MM.1S (cell line): Measurements from ENCODE around the gene MR1.

Experiments
- DNase-seq: peaks from one replicate; pipeline ENCODE4 v3.0.0-alpha.2; 2015
- H2AFZ ChIP-seq: fragments of 300-600 bp; sonication (generic); 2 replicates; pipeline ENCODE4 v1.6.0; 2016; ENCODE audit warnings: antibody characterized with exemption, low read length
- H3F3A ChIP-seq: fragments of 300-600 bp; sonication (generic); 2 replicates; pipeline ENCODE4 v1.6.1; 2016; ENCODE audit warnings: mild to moderate bottlenecking, antibody characterized with exemption, low read length, moderate library complexity, mixed read lengths; ENCODE audit not compliant: insufficient read depth
- H3K27ac ChIP-seq: fragments of 300-600 bp; sonication (generic); 2 replicates; pipeline ENCODE4 v1.5.1; 2016; ENCODE audit warnings: mild to moderate bottlenecking, low read length
- H3K27me3 ChIP-seq: fragments of 300-600 bp; sonication (generic); replicated peaks from 2 replicates; pipeline ENCODE4 v1.6.0; 2016; ENCODE audit warnings: low read length; ENCODE audit not compliant: insufficient read depth
- H3K36me3 ChIP-seq: fragments of 300-600 bp; sonication (generic); replicated peaks from 2 replicates; pipeline ENCODE4 v1.6.1; 2016; ENCODE audit warnings: mild to moderate bottlenecking, low read length, mixed read lengths; ENCODE audit not compliant: insufficient read depth
- H3K4me1 ChIP-seq: fragments of 300-600 bp; sonication (generic); 2 replicates; pipeline ENCODE4 v1.6.1; 2016; ENCODE audit warnings: low read length, mixed read lengths
- H3K4me2 ChIP-seq: fragments of 300-600 bp; sonication (generic); 2 replicates; pipeline ENCODE4 v1.6.0; 2016; ENCODE audit warnings: low read depth, low read length
- H3K4me3 ChIP-seq: fragments of 300-600 bp; sonication (generic); 2 replicates; pipeline ENCODE4 v1.5.1; 2016; ENCODE audit warnings: low read length, mixed read lengths
- H3K79me2 ChIP-seq: fragments of 300-600 bp; sonication (generic); 2 replicates; pipeline ENCODE4 v1.6.1; 2016; ENCODE audit warnings: mixed run types, low read length, mixed read lengths
- H3K9ac ChIP-seq: fragments of 300-600 bp; sonication (generic); 2 replicates; pipeline ENCODE4 v1.6.1; 2016; ENCODE audit warnings: low read length, mixed read lengths
- H3K9me2 ChIP-seq: fragments of 300-600 bp; sonication (generic); replicated peaks from 2 replicates; pipeline ENCODE4 v1.6.1; 2016; ENCODE audit warnings: mild to moderate bottlenecking, low read length, mixed read lengths; ENCODE audit not compliant: insufficient read depth
- H3K9me3 ChIP-seq: fragments of 300-600 bp; sonication (generic); replicated peaks from 2 replicates; pipeline ENCODE4 v1.6.1; 2016; ENCODE audit warnings: mild to moderate bottlenecking, low read length, mixed read lengths; ENCODE audit not compliant: insufficient read depth
- H4K20me1 ChIP-seq: fragments of 300-600 bp; sonication (generic); 2 replicates; pipeline ENCODE4 v1.6.1; 2016; ENCODE audit warnings: mild to moderate bottlenecking, low read length, moderate library complexity, mixed read lengths; ENCODE audit not compliant: insufficient read depth
- CTCF ChIP-seq: fragments of 300-600 bp; sonication (generic); IDR thresholded peaks from 2 replicates; pipeline ENCODE4 v1.5.1; 2016; ENCODE audit warnings: antibody characterized with exemption, low read length, mixed read lengths
- EZH2 ChIP-seq: fragments of 300-600 bp; sonication (generic); optimal IDR thresholded peaks from 2 replicates; pipeline ENCODE3; 2017; ENCODE audit warnings: low read depth, mild to moderate bottlenecking, antibody characterized with exemption, low read length, mixed read lengths
- EZH2phosphoT487 ChIP-seq: fragments of 300-600 bp; sonication (generic); IDR thresholded peaks from 2 replicates; pipeline ENCODE4 v1.6.1; 2018; ENCODE audit warnings: antibody characterized with exemption, low read length

Gene MR1

GRCh38 chr1:181079920-181080319, 46.1 kb downstream of the MR1 start:
- Histone ChIP-seq H3K9ac (no peak overlapping the region), H4K20me1 (no peaks in the 10 kb centered on the region), H2AFZ (no peak overlapping the region), H3K4me1 (0 out of 2 replicates have a peak, but pooled peaks cover 3% of the 10 kb centered on the region), H3K4me3 (no peak overlapping the region), H3K9me3 (no peaks in the 10 kb centered on the region), H3K79me2 (no peaks in the 10 kb centered on the region), H3K9me2 (no peaks in the 10 kb centered on the region), H3K27ac (no peak overlapping the region), H3F3A (no peaks in the 10 kb centered on the region), H3K27me3 (no peaks in the 10 kb centered on the region), H3K36me3 (no peaks in the 10 kb centered on the region), H3K4me2 (no peak overlapping the region)
- no peak for DNase-seq
- TF ChIP-seq CTCF (no peak; the same call in 1 of the 2 replicates), EZH2phosphoT487 (no peak), EZH2 (no peak)

- Histone ChIP-seq H3K9me3 (no peaks in the 10 kb centered on the region), H3K4me1 (0 out of 2 replicates have a peak, but pooled peaks cover 3% of the 10 kb centered on the region), H3K4me2 (no peak overlapping the region), H4K20me1 (no peaks in the 10 kb centered on the region), H3K27ac (no peak overlapping the region), H3K9ac (no peak overlapping the region), H3K27me3 (no peaks in the 10 kb centered on the region), H3K4me3 (no peak overlapping the region), H3K9me2 (no peaks in the 10 kb centered on the region), H3K36me3 (no peaks in the 10 kb centered on the region), H3F3A (no peaks in the 10 kb centered on the region), H3K79me2 (no peaks in the 10 kb centered on the region), H2AFZ (no peak overlapping the region)
- TF ChIP-seq CTCF: no peak
- no peak for TF ChIP-seq EZH2
- no peak for TF ChIP-seq EZH2phosphoT487
- no peak for DNase-seq
These were observed 46.8 kb downstream of the MR1 start for GRCh38 chr1:181080556-181080955.

GRCh38 chr1:181081395-181081794, 47.6 kb downstream of the MR1 start:
- H3F3A ChIP-seq: no peaks in the 10 kb centered on the region
- no peak overlapping the region for H3K27ac ChIP-seq
- TF ChIP-seq EZH2 (no peak), CTCF (no peak), EZH2phosphoT487 (no peak)
- H3K4me3 ChIP-seq: no peak overlapping the region
- H3K36me3 ChIP-seq: no peaks in the 10 kb centered on the region
- H3K4me2 ChIP-seq: no peak overlapping the region
- H3K79me2 ChIP-seq: no peaks in the 10 kb centered on the region
- H3K27me3 ChIP-seq: no peaks in the 10 kb centered on the region
- H3K9me2 ChIP-seq: no peaks in the 10 kb centered on the region
- no peak for DNase-seq
- 0 out of 2 replicates have a peak, but pooled peaks cover 3% of the 10 kb centered on the region for H3K4me1 ChIP-seq
- no peak overlapping the region for H2AFZ ChIP-seq
- no peaks in the 10 kb centered on the region for H3K9me3 ChIP-seq
- H4K20me1 ChIP-seq: no peaks in the 10 kb centered on the region
- no peak overlapping the region for H3K9ac ChIP-seq
